Naive B cell (primary cell): Measurements from ENCODE around the gene TBC1D8. TPM values are rescaled to one million over a fixed set of nuclear protein-coding genes. Genes with fewer than 3 reads are reported as not detected.

Experiments
- ATAC-seq, 2 donors: fragments of 150-1000 bp; cut with Tn5 transposase; 2 replicates each; pipeline ENCODE4 v1.10.0; 2021; ENCODE audit warnings: low read depth in 2 of 2, mild to moderate bottlenecking in 2 of 2, moderate library complexity in 2 of 2
- DNase-seq: peaks from one replicate; pipeline ENCODE4 v3.0.0; 2022
- H3K27ac Mint-ChIP-seq, 6 donors: one replicate each; pipeline ENCODE4 v1.8.0; 2020 to 2022; ENCODE audit warnings: mild to moderate bottlenecking in 6 of 6, mixed read lengths in 6 of 6, moderate library complexity in 5 of 6, inconsistent platforms in 2 of 6
- H3K27me3 Mint-ChIP-seq, 3 donors: one replicate each; pipeline ENCODE4 v1.8.0; 2021 to 2022; ENCODE audit warnings: mixed read lengths in 3 of 3, mild to moderate bottlenecking in 1 of 3
- H3K36me3 Mint-ChIP-seq, 2 donors: one replicate each; pipeline ENCODE4 v1.8.0; 2020 to 2022; ENCODE audit warnings: mixed read lengths in 2 of 2, inconsistent platforms in 1 of 2, mild to moderate bottlenecking in 1 of 2
- H3K4me1 Mint-ChIP-seq, 3 donors: one replicate each; pipeline ENCODE4 v1.8.0; 2020 to 2022; ENCODE audit warnings: mixed read lengths in 3 of 3, inconsistent platforms in 1 of 3, mild to moderate bottlenecking in 1 of 3, moderate library complexity in 1 of 3
- H3K4me3 Mint-ChIP-seq, 8 donors: one replicate each; pipeline ENCODE4 v1.8.0; 2020 to 2022; ENCODE audit warnings: mild to moderate bottlenecking in 8 of 8, mixed read lengths in 8 of 8, moderate library complexity in 8 of 8, inconsistent platforms in 2 of 8
- H3K9me3 Mint-ChIP-seq, 7 donors: one replicate each; pipeline ENCODE4 v1.8.0; 2020 to 2022; ENCODE audit warnings: mixed read lengths in 7 of 7, mild to moderate bottlenecking in 5 of 7, inconsistent platforms in 2 of 7, moderate library complexity in 1 of 7
- polyA plus RNA-seq, 6 donors: library from polyadenylated mRNA; unstranded; fragments of 300-500 nt; fragmentation: Illumina TruSeq; gene quantifications; one replicate each; pipeline ENCODE4 v1.2.3, GENCODE V29; 2021; ENCODE audit warnings: low read depth in 6 of 6

The TBC1D8 gene
- polyA plus RNA-seq, 6 donors from 2014 or later, result 0.19 to 0.72 (median 0.23) TPM; not detected in 1

GRCh38 chr2:101111917-101112771 lies 39.0 kb downstream of the TBC1D8 start:
- ATAC-seq (no peak), DNase-seq (no peak)
- peaks cover 7 to 23% (median 9%) of the 10 kb centered on the region in 3 donors for H3K4me1 Mint-ChIP-seq
- H3K27ac Mint-ChIP-seq, result no peak overlapping the region
- H3K36me3 Mint-ChIP-seq, result no peaks in the 10 kb centered on the region
- H3K27me3 Mint-ChIP-seq, result peaks cover 0 to 9% (median 5%) of the 10 kb centered on the region in 3 donors
- H3K9me3 Mint-ChIP-seq, result no peaks in the 10 kb centered on the region
- no peak overlapping the region for H3K4me3 Mint-ChIP-seq

- Mint-ChIP-seq H3K27me3 (peaks cover 0 to 12% (median 5%) of the 10 kb centered on the region in 3 donors), H3K27ac (peak overlapping the region in 1 of 6 donors; percentile 56), H3K36me3 (no peaks in the 10 kb centered on the region), H3K9me3 (no peaks in the 10 kb centered on the region), H3K4me3 (no peak overlapping the region), H3K4me1 (peaks cover 7 to 23% (median 9%) of the 10 kb centered on the region in 3 donors)
- no peak for DNase-seq
- ATAC-seq, result no peak
These were observed 39.8 kb downstream of the TBC1D8 start for GRCh38 chr2:101111262-101111838.

GRCh38 chr2:101109451-101110118 lies 41.6 kb downstream of the TBC1D8 start:
- Mint-ChIP-seq H3K4me3 (no peak overlapping the region), H3K9me3 (no peaks in the 10 kb centered on the region), H3K27ac (no peak overlapping the region), H3K27me3 (peaks cover 0 to 9% (median 5%) of the 10 kb centered on the region in 3 donors), H3K36me3 (no peaks in the 10 kb centered on the region), H3K4me1 (peaks cover 2 to 16% (median 3%) of the 10 kb centered on the region in 3 donors)
- no peak for DNase-seq
- no peak for ATAC-seq

- Mint-ChIP-seq H3K27ac (no peak overlapping the region), H3K27me3 (peaks cover 0 to 11% (median 8%) of the 10 kb centered on the region in 3 donors), H3K36me3 (no peaks in the 10 kb centered on the region), H3K4me1 (peaks cover 0 to 13% (median 0%) of the 10 kb centered on the region in 3 donors), H3K9me3 (peaks cover 0 to 6% (median 3%) of the 10 kb centered on the region in 7 donors), H3K4me3 (no peak overlapping the region)
- ATAC-seq, result no peak
- DNase-seq, result no peak
These were observed 42.8 kb downstream of the TBC1D8 start for GRCh38 chr2:101108357-101108756.

GRCh38 chr2:101107241-101107640 lies 43.9 kb downstream of the TBC1D8 start:
- no peak overlapping the region for H3K27ac Mint-ChIP-seq
- H3K27me3 Mint-ChIP-seq, result peaks cover 0 to 11% (median 4%) of the 10 kb centered on the region in 3 donors
- H3K4me3 Mint-ChIP-seq, result no peak overlapping the region
- peaks cover 0 to 16% (median 9%) of the 10 kb centered on the region in 7 donors for H3K9me3 Mint-ChIP-seq
- peaks cover 0 to 4% (median 0%) of the 10 kb centered on the region in 3 donors for H3K4me1 Mint-ChIP-seq
- ATAC-seq (no peak), DNase-seq (no peak)
- H3K36me3 Mint-ChIP-seq, result peaks cover 0 to 9% of the 10 kb centered on the region in 2 donors

GRCh38 chr2:101106453-101107181 lies 44.6 kb downstream of the TBC1D8 start:
- Mint-ChIP-seq H3K36me3 (peaks cover 0 to 15% of the 10 kb centered on the region in 2 donors), H3K27me3 (peaks cover 0 to 13% (median 4%) of the 10 kb centered on the region in 3 donors), H3K4me3 (no peak overlapping the region), H3K27ac (no peak overlapping the region), H3K9me3 (peaks cover 2 to 20% (median 11%) of the 10 kb centered on the region in 7 donors), H3K4me1 (no peaks in the 10 kb centered on the region)
- DNase-seq (no peak), ATAC-seq (no peak)

GRCh38 chr2:101105654-101106053 lies 45.5 kb downstream of the TBC1D8 start:
- Mint-ChIP-seq H3K36me3 (peaks cover 0 to 18% of the 10 kb centered on the region in 2 donors), H3K4me3 (no peak overlapping the region), H3K27ac (no peak overlapping the region), H3K4me1 (no peaks in the 10 kb centered on the region), H3K27me3 (peaks cover 0 to 18% (median 4%) of the 10 kb centered on the region in 3 donors), H3K9me3 (peaks cover 8 to 28% (median 19%) of the 10 kb centered on the region in 7 donors)
- DNase-seq, result no peak
- ATAC-seq, result no peak

GRCh38 chr2:101097638-101098037 lies 53.5 kb downstream of the TBC1D8 start:
- Mint-ChIP-seq H3K4me3 (no peak overlapping the region), H3K27me3 (peaks cover 14 to 54% (median 40%) of the 10 kb centered on the region in 3 donors), H3K27ac (no peak overlapping the region), H3K9me3 (peaks cover 17 to 45% (median 24%) of the 10 kb centered on the region in 7 donors), H3K36me3 (peaks cover 4 to 24% of the 10 kb centered on the region in 2 donors), H3K4me1 (no peaks in the 10 kb centered on the region)
- DNase-seq (no peak), ATAC-seq (no peak)

GRCh38 chr2:101096619-101097142 lies 54.5 kb downstream of the TBC1D8 start:
- no peak overlapping the region for H3K27ac Mint-ChIP-seq

GRCh38 chr2:101094351-101094750 lies 56.8 kb downstream of the TBC1D8 start:
- H3K36me3 Mint-ChIP-seq, result peaks cover 4 to 11% of the 10 kb centered on the region in 2 donors
- no peak overlapping the region for H3K27ac Mint-ChIP-seq
- DNase-seq, result no peak
- H3K9me3 Mint-ChIP-seq, result peaks cover 4 to 17% (median 8%) of the 10 kb centered on the region in 7 donors
- no peak overlapping the region for H3K4me3 Mint-ChIP-seq
- no peak for ATAC-seq
- peaks cover 14 to 38% (median 38%) of the 10 kb centered on the region in 3 donors for H3K27me3 Mint-ChIP-seq
- peaks cover 4 to 8% (median 6%) of the 10 kb centered on the region in 3 donors for H3K4me1 Mint-ChIP-seq

More at GRCh38 chr2:101096619-101097142, 54.5 kb downstream of the TBC1D8 start:
- H3K36me3 Mint-ChIP-seq, result peaks cover 4 to 15% of the 10 kb centered on the region in 2 donors
- peaks cover 15 to 40% (median 19%) of the 10 kb centered on the region in 7 donors for H3K9me3 Mint-ChIP-seq
- peaks cover 14 to 53% (median 40%) of the 10 kb centered on the region in 3 donors for H3K27me3 Mint-ChIP-seq
- DNase-seq, result no peak
- H3K4me3 Mint-ChIP-seq, result no peak overlapping the region
- H3K4me1 Mint-ChIP-seq, result no peaks in the 10 kb centered on the region
- no peak for ATAC-seq

- Mint-ChIP-seq H3K27ac (peak overlapping the region in 2 of 6 donors; percentile 26 to 66), H3K9me3 (peaks cover 0 to 4% (median 0%) of the 10 kb centered on the region in 7 donors), H3K36me3 (no peaks in the 10 kb centered on the region), H3K4me1 (peaks cover 4 to 12% (median 7%) of the 10 kb centered on the region in 3 donors), H3K4me3 (peak overlapping the region in 1 of 8 donors; percentile 54), H3K27me3 (peaks cover 3 to 18% (median 17%) of the 10 kb centered on the region in 3 donors)
- ATAC-seq (peak in 1 of 2 donors; percentile 49), DNase-seq (no peak)
These were observed 61.0 kb downstream of the TBC1D8 start for GRCh38 chr2:101089942-101090799.

- Mint-ChIP-seq H3K9me3 (peaks cover 0 to 4% (median 0%) of the 10 kb centered on the region in 7 donors), H3K4me3 (peak overlapping the region in 1 of 8 donors; percentile 54), H3K4me1 (peaks cover 4 to 12% (median 7%) of the 10 kb centered on the region in 3 donors), H3K36me3 (no peaks in the 10 kb centered on the region), H3K27ac (peak overlapping the region in 2 of 6 donors; percentile 26 to 66), H3K27me3 (peaks cover 3 to 12% (median 12%) of the 10 kb centered on the region in 3 donors)
- DNase-seq (no peak), ATAC-seq (peak; percentile 40 to 61)
These were observed 61.8 kb downstream of the TBC1D8 start for GRCh38 chr2:101089419-101089818.
